Measurements from ENCODE around the gene STARD4. TPM values are rescaled to one million over a fixed set of nuclear protein-coding genes. Genes with fewer than 3 reads are reported as not detected.

STARD4 gene
- total and polyA plus RNA-seq, 9 of the 15 experiments (the other 6 are each of a cell fraction or from before 2014, with no cell fraction given): 28.4 to 88.0 (median 34.0) TPM

DNA sequence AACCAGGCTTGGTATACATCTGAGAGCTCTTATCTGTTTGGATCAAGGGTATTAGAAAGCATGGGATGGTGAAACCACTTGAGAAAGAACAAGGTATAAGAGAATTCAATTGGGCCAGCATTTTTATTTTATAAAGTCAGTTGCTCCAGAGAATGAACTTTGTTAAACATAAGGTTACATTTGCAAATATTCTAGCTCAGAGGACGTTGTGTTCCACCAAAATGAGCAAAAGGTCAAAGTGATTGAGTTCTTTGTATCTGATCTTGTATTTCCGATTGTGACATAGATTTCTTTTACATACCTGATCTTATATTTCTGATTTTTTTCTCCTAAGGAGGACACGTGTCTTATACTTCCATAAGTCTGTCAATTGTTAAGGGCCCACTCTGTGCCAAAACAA, 8.6 kb upstream of the STARD4 start:
- Histone ChIP-seq H3K4me1 (replicated peaks in 1 of 2; ENCODE audit: control insufficient read depth in 2 of 2, insufficient read depth in 2 of 2, low read length in 2 of 2) (no peaks in the 10 kb centered on the region), H4K20me1 (replicated peaks; ENCODE audit: control insufficient read depth, insufficient read depth, low read length) (no peaks in the 10 kb centered on the region), H3K4me3 (no peak overlapping the region), H3K27me3 (ENCODE audit: control insufficient read depth in 2 of 2, insufficient read depth in 2 of 2, low read length in 2 of 2) (no peaks in the 10 kb centered on the region), H3K9me3 (replicated peaks; ENCODE audit: control insufficient read depth, insufficient read depth, low read depth, low read length) (no peaks in the 10 kb centered on the region), H3K9me1 (ENCODE audit: control insufficient read depth, insufficient read depth, low read length) (no peaks in the 10 kb centered on the region), H2AFZ (ENCODE audit: low read depth, low read length) (0 out of 2 replicates have a peak overlapping the region, but pooled peaks have one; percentile 46), H3K4me2 (ENCODE audit: insufficient read depth, low read length) (no peak overlapping the region), H3K79me2 (ENCODE audit: control insufficient read depth, insufficient read depth, low read length) (no peaks in the 10 kb centered on the region), H3K36me3 (ENCODE audit: control insufficient read depth, insufficient read depth, low read length) (no peaks in the 10 kb centered on the region), H3K9ac (ENCODE audit: insufficient read depth in 1 of 2, low read depth in 2 of 2, low read length in 2 of 2) (no peak overlapping the region), H3K27ac (ENCODE audit: extremely low read depth, low read depth, low read length) (no peak overlapping the region)
- POLR2A ChIA-PET: no interaction called here
- CTCF ChIA-PET (ENCODE audit: low intra/inter-chr PET ratio): no interaction called here
- DNase-seq (ENCODE audit: extremely low read depth in 1 of 4, low spot score in 3 of 4) (no peak), ATAC-seq (no peak), FAIRE-seq (no peak)
- TF ChIP-seq NCOR1 (IDR thresholded peaks at IDR 0.05) (no peak), CHD4 (IDR thresholded peaks at IDR 0.05; ENCODE audit: insufficient read depth, insufficient replicate concordance, low read depth, low read length, poor library complexity, severe bottlenecking) (no peak), HCFC1 (IDR thresholded peaks at IDR 0.05; ENCODE audit: low read depth, low read length) (no peak), NR2C2 (CRISPR knock-in tag; IDR thresholded peaks at IDR 0.05) (no peak), NR2C2 (tag; IDR thresholded peaks at IDR 0.05) (no peak)
- TF ChIP-seq, protein P1, sequence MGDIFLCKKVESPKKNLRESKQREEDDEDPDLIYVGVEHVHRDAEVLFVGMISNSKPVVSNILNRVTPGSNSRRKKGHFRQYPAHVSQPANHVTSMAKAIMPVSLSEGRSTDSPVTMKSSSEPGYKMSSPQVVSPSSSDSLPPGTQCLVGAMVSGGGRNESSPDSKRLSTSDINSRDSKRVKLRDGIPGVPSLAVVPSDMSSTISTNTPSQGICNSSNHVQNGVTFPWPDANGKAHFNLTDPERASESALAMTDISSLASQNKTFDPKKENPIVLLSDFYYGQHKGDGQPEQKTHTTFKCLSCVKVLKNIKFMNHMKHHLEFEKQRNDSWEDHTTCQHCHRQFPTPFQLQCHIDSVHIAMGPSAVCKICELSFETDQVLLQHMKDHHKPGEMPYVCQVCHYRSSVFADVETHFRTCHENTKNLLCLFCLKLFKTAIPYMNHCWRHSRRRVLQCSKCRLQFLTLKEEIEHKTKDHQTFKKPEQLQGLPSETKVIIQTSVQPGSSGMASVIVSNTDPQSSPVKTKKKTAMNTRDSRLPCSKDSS (IDR thresholded peaks at IDR 0.05; ENCODE audit: low read depth, partially characterized antibody): no peak
- in situ Hi-C loops (cut with MboI) (loop anchor here (25.0 kb wide), 1 partner anchor 759 kb away; no protein-coding TSS in a partner anchor), intact Hi-C loops (cut with micrococcal nuclease) (no loop called here)
- 26% methylated on average over 3 of the region's 3 CpGs for WGBS (ENCODE audit: insufficient coverage, low coverage, missing lambda C conversion rate)
- BruUV-seq (replicated peaks): no TSS peak

Data from K562 (cell line).